NCI-H2196 treated with DMSO at 0.1 percent for 48 hours (cell line): ENCODE results near the gene ZNF385C.
A peak's percentile ranks its signal among the peaks of the same experiment; 100 is the strongest.

Source experiments
- DNase-seq: peaks from one replicate; lab custom pipeline; 2025; ENCODE audit not compliant: unreplicated experiment; lab: John Stamatoyannopoulos, UW

Gene ZNF385C

GRCh38 chr17:42109086-42109485 lies 10.8 kb upstream of the ZNF385C start:
- DNase-seq: no peak

DNA sequence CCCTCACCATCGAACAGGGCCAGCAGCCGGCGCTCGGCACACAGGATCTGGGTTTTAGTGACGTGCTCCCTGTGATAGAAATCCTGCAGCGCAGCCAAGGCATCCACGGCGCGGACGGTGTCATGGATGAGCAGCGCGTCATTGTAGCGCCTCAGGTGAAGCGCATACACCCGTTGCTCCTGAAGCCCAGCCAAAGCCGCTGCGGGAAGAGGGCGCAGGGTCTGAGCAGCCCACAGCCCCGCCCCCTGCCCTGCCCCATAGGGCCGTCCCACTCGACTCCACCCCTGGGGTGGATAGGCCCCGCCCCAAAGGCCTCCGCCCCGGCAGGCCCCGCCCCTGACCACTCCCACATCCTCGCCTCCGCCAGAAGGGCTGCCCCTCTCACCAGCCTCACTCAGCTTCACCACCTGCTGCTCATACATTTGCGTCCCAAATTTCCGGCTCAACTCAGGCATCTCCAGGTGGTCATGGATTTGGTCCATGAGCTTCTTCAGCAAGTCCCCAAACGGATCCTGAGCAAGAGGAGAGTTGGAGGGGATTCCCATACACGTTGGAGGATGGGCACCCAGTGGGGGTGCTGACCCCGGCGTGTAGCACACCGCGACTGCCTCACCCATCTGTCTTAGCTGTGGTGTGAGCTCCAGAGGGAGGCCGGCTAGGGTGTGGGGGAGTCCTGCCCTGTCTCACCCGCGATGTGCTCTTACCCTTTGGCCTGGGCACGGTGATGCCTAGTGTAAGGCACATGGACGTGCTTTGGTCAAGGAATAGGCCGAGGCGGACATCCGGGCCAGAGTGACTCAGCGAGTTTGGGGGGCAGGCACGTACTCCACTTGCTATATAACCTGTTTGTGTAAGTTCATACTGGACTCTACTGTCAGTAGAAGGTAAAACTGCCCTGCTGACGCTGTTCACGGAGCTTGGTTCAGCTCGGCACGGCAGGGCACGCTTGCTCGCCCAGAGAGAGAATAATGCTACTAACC lies 9.6 kb upstream of the ZNF385C start:
- peak; percentile 64 for DNase-seq

DNA sequence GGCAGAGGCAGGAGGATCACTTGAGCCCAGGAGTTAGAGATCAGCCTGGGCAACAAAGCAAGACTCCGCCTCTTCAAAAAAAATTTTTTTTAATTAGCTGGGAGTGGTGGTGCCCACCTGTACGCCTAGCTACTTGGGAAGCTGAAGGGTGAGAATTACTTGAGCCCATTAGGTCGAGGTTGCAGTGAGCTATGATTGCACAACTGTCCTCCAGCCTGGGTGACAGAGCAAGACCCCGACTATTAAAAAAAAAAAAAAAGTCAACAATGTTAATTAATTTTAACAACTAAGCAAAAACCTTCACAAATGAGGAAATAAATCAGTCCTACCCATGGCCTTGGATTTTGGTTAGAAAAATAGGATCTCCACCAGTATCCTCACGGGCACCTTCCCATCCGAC lies 8.9 kb upstream of the ZNF385C start:
- no peak for DNase-seq

DNA sequence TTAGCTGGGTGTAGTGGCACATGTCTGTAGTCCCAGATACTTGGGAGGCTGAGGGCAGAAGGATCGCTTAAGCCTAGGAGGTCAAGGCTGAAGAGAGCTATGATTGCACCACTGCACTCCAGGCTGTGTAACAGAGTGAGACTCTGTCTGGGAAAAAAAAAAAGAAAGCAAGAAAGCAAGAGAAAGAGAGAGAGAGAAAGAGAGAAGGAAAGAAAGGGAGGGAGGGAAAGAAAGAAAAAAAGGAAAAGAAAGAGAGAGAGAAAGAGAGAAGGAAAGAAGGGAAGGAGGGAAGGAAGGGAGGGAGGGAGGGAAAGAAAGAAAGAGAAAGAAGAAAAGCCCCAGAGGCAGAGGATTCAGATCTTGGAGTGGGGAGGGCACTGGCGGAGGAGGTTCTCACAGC lies 7.7 kb upstream of the ZNF385C start:
- DNase-seq: no peak

DNA sequence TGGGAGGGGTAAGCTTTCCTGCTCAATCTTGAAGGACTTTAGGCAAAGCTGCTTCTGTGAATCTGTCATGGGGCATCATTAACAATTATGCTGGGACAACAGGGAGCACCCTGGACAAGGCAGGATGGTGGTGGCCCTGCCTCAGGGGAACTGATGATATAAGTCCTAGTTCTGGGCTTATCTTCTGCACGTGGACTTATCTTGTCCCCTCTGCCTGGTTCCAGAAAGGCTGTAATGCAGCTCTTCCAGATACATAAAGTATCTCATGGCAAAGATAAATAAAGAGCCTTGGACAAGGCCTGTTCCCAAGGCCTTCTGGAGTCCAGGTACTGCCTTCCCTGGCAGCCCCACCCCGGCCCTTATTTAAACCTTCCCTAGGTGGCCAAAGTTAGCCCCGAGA lies 6.0 kb upstream of the ZNF385C start:
- DNase-seq: no peak

DNA sequence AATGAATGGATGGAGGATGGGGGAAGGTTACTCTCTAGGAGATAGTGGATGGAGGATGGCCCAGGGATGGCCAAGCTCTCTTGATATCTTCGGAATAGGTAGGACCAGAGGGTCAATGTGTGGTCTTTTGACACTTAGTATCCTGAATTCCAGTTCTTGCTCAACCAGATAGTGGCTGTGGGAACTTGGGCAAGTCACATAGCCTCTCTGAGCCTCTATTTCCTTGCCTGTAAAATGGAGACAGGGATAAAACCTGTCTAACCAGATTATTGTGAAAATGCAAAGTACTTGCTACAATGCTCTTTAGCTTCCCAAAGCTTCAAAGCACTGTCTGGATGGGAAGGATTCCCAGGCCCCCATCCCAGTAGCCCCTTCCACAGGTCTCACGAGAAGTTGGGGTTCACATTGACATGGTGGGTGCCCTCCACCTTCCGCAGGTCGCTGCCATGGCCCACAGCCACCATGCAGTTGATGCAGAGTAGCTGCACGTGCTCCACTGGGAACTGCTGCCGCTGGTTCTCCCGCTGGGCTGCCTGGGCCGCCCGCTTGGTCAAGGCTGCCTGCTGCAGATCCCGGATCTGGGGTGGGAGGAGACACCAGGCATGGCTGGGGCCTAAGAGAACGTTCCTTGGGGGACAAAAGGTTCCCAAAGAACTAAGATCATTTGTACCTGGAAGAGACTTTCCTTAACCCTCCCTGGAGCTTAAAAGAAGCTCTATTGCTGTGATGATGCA lies 5.1 kb upstream of the ZNF385C start:
- no peak for DNase-seq

GRCh38 chr17:42101513-42102292 lies 3.4 kb upstream of the ZNF385C start:
- no peak for DNase-seq

GRCh38 chr17:42098730-42099399 lies 592 bp upstream of the ZNF385C start:
- DNase-seq: no peak

DNA sequence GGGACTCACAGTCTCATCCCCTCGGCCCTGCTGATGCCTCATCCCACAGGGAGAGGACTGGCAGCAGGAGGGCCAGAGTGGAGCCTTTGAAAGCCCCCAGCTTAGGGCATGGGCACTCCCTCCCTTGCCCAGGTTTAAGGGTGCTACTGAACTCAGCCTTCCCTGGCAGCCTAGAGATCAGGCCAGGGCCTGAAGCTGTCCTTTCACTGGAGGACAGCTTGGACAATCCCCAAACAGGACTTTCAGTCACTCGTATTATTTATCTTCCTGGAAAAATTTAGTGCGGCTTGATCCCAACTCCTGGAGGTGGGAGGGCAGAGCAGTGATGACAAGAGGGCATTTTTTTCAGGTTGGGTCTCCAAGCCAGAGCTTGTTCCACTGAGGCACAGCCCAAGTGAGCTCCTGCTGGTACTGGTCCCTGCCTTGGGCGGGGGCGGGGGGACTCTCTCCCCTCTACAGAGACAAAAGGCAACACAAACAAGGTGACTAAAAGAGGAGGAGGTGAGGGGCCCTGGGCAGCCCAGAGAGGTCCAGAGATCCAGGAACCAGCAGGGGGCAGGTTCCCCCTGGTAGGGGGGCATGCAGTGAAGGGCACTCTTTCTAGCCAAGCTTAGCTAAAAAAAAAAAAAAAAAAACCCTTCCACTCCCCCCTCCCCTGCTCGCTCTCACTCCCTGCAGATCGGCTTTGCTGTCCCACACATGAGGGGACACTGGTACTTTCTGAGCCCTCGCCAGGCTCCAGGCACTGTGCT lies 1.7 kb downstream of the ZNF385C start:
- no peak for DNase-seq

DNA sequence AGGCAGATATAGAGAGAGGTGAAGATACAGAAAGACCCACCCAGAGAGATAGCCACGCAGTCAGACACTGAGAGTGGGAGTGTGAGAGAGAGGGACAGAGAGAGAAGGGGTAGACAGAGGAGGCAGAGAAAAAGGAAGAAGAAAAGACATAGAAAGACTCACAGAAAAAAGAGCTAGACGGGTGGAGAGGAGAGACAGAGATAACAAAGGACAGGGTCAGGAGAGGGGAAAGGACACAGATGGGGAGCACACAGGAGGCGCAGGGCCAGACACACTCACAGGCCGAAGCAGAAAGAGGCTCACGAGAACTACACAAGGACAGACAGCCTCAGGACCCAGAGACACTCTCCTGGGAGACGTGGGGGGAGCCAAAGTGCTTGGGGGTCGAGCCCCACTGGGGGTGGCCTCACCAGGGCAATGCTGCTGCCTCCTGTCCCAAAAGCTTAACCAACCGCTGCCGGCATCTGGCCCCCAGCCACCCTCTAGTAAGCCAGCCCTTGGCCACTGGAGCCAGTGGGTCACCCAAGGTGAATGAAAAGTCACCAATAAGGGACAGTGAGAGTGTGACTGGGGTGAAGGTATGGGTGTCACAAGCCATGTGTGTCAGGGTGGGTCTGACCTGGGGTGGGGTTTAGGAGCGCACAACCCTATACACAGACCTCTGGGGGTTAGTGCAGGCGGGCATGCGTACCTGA lies 3.8 kb downstream of the ZNF385C start:
- no peak for DNase-seq

GRCh38 chr17:42092939-42093338 lies 5.3 kb downstream of the ZNF385C start:
- DNase-seq: no peak

DNA sequence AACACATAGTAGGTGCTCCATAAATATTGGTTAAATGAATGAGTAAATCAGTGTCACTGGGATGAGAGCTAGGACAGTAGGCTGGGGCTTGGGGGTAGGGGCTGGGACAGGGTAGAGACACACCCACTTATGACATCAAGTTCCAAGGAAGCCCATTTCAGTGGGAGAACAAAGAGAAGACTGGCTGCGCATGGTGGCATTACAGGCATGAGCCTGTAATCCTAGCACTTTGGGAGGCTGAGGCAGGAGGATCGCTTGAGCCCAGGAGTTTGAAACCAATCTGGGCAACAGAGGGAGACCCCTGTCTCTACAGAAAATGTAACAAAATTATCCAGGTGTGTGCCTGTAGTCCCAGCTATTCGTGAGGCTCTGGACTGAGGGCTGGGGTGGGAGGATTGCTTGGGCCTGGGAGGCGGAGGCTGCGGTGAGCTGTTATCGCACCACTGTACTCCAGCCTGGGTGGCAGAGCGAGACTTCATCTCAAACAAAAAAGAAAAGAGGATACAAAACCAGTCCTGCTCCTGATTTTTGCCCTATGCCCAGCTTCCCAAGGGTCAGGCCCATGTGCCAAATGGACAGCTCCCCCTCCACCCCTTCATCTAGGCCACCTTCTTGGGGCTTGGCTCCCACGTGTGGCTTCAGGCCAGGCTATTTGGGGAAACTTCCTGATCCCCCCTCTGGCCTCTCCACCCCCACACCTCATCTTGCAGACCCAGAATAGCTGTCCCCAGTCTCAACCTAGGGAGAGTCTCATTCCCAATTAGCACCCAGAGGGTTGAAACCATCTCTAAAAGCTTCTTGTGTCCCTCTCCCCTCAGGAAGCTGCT lies 7.1 kb downstream of the ZNF385C start:
- no peak for DNase-seq

- no peak for DNase-seq
Observed at GRCh38 chr17:42088736-42089135, 9.5 kb downstream of the ZNF385C start.

DNA sequence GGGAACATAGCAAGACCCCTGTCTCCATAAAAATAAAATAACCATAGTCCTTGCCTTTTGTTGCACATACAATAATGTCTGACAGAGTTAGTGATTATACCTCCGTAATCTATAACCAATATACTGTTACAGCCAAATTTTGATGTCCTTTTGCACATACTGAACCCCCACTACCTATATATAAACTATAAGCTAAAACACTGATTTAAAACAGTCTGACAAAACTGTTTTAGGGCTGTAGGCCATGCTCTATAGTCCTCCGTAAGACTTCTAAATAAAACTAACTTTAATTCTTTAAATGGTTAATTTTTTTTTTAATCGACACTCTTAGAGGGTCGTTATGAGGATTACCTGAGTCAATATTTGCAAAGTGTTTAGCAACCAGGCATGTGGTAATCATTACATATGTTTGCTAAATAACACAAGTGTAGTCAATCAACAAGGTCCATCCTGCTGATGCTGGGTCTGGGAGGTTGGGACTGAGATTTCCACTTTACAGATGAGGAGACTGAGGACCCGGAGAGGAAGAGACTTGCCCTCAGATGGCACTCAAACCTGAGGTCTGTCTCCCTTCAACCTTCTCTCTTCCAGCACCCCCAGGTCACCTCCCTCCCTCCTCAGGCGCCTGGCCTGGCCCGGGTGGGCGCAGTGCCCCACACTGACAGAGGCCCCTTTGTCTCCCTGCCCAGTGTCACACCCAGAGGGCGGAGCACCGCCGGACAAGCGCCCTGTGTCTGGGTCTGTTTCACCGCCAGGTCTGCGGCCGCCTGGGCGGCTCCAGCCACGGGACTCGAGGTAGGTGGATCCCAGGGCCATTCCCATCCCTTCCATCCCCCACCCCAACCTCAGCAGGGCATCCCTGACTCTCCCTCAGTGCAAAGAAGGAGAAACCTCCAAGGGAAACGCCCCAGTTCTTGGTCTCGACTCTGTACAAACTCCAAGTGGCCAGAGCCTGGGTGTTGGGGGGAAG lies 10.3 kb downstream of the ZNF385C start:
- no peak for DNase-seq

GRCh38 chr17:42087042-42087701 lies 11.1 kb downstream of the ZNF385C start:
- DNase-seq: no peak

- no peak for DNase-seq
Observed at GRCh38 chr17:42081516-42082129, 16.6 kb downstream of the ZNF385C start.

GRCh38 chr17:42079541-42079940 lies 18.7 kb downstream of the ZNF385C start:
- DNase-seq: no peak
